Mucosa of stomach (tissue), 1 donor: Measurements from ENCODE around the gene THAP5.

Source experiments
- H3K27me3 ChIP-seq: one replicate; pipeline ENCODE4 v1.7.0; 2013; ENCODE audit warnings: mild to moderate bottlenecking, low read length; ENCODE audit not compliant: control insufficient read depth, insufficient read depth
- H3K36me3 ChIP-seq: one replicate; pipeline ENCODE4 v1.7.0; 2013; ENCODE audit warnings: low read length; ENCODE audit not compliant: control insufficient read depth, insufficient read depth
- H3K4me1 ChIP-seq: one replicate; pipeline ENCODE4 v1.7.0; 2013; ENCODE audit warnings: mild to moderate bottlenecking, low read length; ENCODE audit not compliant: control insufficient read depth, insufficient read depth
- H3K4me3 ChIP-seq: one replicate; pipeline ENCODE4 v1.7.0; 2013; ENCODE audit warnings: low read length
- H3K9ac ChIP-seq: one replicate; pipeline ENCODE4 v1.7.0; 2013; ENCODE audit warnings: mild to moderate bottlenecking, low read length, moderate library complexity
- H3K9me3 ChIP-seq: one replicate; pipeline ENCODE4 v1.7.0; 2013; ENCODE audit warnings: mild to moderate bottlenecking, low read length, moderate library complexity; ENCODE audit not compliant: control insufficient read depth
- donor health status: Pancreatic carcinoma.

Gene THAP5

DNA sequence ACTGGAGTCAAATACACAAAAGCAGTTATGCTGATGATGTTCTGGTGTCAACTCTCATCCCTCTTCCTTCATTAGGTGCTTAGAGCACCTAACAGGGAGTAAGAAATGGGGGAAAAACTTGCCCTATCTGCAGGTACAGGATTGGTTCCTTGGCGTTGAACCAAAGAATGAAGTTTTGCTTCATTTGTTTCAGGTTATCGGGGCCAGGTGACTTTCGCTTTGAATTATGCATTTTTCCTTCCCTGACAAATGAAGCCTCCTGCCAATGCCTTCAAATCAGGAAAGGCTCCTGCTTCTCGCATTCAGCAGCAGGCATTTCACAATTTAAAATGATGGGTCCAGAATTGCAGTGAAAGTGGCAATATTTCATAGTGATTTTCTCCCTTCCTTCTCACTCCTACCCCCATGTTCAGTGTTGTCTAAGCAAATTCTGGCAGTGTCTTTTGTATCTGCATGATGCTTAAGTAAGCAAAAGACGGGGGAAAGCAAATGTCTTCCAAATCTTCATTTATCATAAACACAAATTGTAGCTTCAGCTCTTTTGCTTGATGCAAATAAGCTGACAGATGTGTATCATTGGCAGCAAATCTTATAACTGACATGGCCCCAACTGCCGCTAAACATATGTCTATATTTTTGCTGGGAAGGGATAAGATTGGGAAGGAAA lies 29.5 kb upstream of the THAP5 start:
- Histone ChIP-seq H3K9ac (no peak overlapping the region), H3K36me3 (no peaks in the 10 kb centered on the region), H3K27me3 (no peaks in the 10 kb centered on the region), H3K4me1 (no peaks in the 10 kb centered on the region), H3K9me3 (no peaks in the 10 kb centered on the region), H3K4me3 (no peak overlapping the region)

DNA sequence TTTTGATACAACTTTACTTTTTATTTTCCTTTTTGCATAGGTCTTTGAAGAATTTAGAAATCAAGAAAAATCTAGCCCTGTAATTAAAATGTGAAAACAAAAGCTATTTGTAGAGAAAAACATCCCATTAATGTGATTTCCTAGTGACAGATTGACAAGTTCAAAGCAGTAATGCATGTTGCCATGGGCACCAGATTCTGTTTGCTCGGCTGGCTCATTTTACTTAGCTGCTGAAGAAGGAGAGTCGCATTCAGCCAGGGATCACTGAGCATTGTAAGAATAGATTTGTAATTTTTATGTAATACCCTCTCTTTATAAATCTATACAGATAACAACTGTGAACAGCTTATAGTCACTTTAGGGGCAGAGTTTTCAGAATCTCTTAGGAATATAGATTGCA lies 28.6 kb upstream of the THAP5 start:
- H3K9ac ChIP-seq = no peak overlapping the region
- no peaks in the 10 kb centered on the region for H3K27me3 ChIP-seq
- H3K4me1 ChIP-seq = no peaks in the 10 kb centered on the region
- H3K9me3 ChIP-seq = no peaks in the 10 kb centered on the region
- no peaks in the 10 kb centered on the region for H3K36me3 ChIP-seq
- H3K4me3 ChIP-seq = no peak overlapping the region

DNA sequence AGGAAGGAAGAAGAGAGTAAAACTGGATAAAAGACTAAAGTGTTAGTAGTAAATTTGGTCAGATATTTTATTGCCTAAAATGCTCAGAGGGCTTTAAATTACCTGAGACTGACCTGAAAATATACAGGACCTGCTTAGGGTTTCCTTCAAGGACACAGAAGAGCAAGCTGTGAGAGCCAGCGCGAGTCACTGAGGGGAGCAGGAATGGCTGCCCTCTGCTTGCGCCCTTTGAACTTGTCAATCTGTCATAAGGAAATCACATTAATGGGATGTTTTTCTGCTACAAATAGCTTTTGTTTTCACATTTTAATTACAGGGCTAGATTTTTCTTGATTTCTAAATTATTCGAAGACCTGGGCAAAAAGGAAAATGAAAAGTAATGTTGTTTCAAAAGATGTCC lies 27.1 kb upstream of the THAP5 start:
- Histone ChIP-seq H3K4me3 (no peak overlapping the region), H3K9ac (no peak overlapping the region), H3K4me1 (no peaks in the 10 kb centered on the region), H3K27me3 (no peaks in the 10 kb centered on the region), H3K36me3 (no peaks in the 10 kb centered on the region), H3K9me3 (no peaks in the 10 kb centered on the region)

DNA sequence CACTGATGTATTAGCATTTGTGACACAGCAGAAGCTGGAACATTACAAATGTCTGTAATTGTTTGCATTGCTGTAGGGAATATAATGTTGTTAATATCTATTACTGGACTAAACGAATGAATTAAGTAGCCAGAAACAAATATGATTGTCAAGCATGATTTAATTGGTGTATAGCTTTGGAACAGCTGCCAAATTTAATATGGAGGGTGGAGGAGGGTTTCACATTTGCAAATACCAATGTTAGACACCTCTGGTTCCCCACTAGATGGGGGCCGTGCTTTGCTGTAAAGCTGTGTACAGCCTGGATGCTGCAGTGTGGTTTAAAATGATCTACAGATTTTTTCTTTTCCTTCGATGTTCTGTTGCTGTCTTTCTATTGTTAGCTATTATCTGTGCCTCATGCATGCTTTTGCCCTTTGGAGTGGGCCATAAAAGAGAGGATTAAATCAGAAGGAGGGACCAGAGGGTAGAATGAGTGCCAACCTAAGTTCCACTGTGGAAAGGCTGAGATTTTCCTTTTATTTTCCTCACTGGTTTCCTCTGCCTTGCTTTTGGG lies 23.2 kb upstream of the THAP5 start:
- no peak overlapping the region for H3K9ac ChIP-seq
- no peaks in the 10 kb centered on the region for H3K27me3 ChIP-seq
- H3K4me1 ChIP-seq = no peaks in the 10 kb centered on the region
- H3K36me3 ChIP-seq = no peaks in the 10 kb centered on the region
- H3K9me3 ChIP-seq = no peaks in the 10 kb centered on the region
- no peak overlapping the region for H3K4me3 ChIP-seq

DNA sequence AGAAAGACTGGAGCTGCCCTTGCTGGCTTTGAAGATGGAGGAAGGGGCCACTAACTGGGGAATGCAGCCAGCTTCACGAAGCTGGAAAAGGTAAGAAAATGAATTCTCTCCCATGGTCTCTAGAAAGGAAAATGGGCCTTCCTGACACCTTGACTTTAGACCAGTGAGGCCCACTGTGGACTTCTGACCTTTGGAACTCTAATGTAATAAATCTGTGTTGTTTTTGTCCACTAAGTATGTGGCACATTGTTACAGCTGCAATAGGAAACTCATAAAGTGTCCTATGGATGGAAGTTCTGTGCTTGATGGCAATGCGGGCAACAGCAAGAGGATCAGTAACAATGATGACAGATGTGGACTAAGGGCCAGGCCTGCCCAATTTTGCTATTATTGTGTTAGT lies 21.1 kb upstream of the THAP5 start:
- no peaks in the 10 kb centered on the region for H3K36me3 ChIP-seq
- no peak overlapping the region for H3K9ac ChIP-seq
- no peaks in the 10 kb centered on the region for H3K4me1 ChIP-seq
- H3K4me3 ChIP-seq = no peak overlapping the region
- no peaks in the 10 kb centered on the region for H3K9me3 ChIP-seq
- no peaks in the 10 kb centered on the region for H3K27me3 ChIP-seq

DNA sequence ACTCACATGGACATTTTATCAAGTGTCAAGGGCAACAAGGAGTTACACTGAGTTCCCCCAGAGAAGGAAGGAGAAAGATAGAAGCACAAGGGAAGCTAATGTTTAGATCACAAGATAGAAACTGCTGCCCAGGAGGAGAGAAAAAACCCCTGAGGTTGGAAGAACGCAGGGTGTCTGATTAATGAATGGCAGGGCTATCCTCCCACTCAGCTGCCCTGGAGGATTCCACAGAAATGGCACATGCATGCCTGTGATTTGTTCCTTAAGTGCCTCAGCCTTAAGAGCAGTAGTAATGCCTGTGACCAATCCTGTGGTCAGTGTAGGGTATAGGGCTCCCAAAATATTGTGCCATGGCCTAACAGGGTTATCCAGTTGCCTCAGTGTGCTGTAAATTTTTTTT lies 20.4 kb upstream of the THAP5 start:
- no peaks in the 10 kb centered on the region for H3K36me3 ChIP-seq
- H3K9ac ChIP-seq = no peak overlapping the region
- no peaks in the 10 kb centered on the region for H3K27me3 ChIP-seq
- no peaks in the 10 kb centered on the region for H3K4me1 ChIP-seq
- no peaks in the 10 kb centered on the region for H3K9me3 ChIP-seq
- H3K4me3 ChIP-seq = no peak overlapping the region

DNA sequence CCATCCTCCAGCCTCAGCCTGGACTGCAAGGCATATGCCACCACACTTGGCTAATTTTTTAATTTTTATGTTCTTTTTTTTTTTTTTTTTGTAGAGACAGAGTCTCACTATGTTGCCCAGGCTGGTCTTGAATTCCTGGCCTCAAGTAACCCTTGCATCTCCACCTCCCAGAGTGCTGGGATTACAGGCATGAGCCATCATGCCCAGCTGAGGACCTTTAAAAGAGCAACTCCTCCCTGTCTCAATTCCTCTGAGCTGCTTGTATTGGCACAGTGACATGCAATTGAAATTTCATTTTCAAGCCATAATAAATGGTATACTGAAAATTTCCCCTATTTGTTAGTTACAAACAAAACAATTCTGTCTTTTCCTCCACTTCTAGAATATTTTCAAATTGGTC lies 19.7 kb upstream of the THAP5 start:
- no peak overlapping the region for H3K9ac ChIP-seq
- no peak overlapping the region for H3K4me3 ChIP-seq
- no peaks in the 10 kb centered on the region for H3K9me3 ChIP-seq
- no peaks in the 10 kb centered on the region for H3K36me3 ChIP-seq
- no peaks in the 10 kb centered on the region for H3K27me3 ChIP-seq
- H3K4me1 ChIP-seq = no peaks in the 10 kb centered on the region

DNA sequence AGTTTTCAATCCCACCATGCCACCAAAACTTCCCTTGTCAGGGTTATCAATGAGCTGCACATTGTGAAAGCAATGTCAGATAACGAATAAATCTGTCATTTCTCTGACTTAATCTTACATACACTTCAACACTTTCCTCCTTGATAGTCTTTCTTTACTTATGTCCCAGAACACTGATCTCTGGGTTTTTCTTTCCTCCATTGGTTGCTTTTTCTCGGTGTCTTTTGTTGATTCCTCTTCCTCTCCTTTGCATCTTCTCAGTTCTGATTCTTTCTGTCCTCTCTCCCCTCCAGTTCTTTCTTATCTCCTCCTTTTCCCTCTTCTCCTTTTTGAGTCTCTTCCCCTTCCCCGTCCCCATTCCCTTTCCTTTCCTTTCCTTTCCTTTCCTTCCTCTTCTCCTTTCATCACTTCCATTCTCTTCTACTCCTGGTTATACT lies 16.8 kb upstream of the THAP5 start:
- H3K36me3 ChIP-seq = no peaks in the 10 kb centered on the region
- H3K4me3 ChIP-seq = no peak overlapping the region
- no peaks in the 10 kb centered on the region for H3K27me3 ChIP-seq
- no peak overlapping the region for H3K9ac ChIP-seq
- H3K4me1 ChIP-seq = no peaks in the 10 kb centered on the region
- H3K9me3 ChIP-seq = no peaks in the 10 kb centered on the region

DNA sequence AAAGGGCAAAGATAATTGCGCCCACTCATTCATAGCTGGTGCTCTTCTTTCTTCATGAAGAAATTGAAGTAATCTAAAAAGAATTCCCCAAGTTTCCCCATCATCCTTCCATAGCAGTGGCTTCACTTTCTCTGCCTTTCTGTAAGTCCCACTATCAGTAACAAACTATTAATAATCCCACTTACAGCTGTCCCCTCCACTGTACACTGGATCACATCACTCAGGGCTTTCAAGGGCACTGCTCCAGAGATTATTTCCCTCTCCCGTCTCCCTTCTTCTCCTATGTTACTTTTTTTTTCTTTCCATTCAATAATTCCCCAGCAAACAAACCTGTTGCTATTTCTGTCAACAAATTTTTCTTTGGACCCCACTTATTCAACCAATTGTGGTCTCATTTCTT lies 16.3 kb upstream of the THAP5 start:
- Histone ChIP-seq H3K9ac (no peak overlapping the region), H3K36me3 (no peaks in the 10 kb centered on the region), H3K27me3 (no peaks in the 10 kb centered on the region), H3K4me3 (no peak overlapping the region), H3K4me1 (no peaks in the 10 kb centered on the region), H3K9me3 (no peaks in the 10 kb centered on the region)

DNA sequence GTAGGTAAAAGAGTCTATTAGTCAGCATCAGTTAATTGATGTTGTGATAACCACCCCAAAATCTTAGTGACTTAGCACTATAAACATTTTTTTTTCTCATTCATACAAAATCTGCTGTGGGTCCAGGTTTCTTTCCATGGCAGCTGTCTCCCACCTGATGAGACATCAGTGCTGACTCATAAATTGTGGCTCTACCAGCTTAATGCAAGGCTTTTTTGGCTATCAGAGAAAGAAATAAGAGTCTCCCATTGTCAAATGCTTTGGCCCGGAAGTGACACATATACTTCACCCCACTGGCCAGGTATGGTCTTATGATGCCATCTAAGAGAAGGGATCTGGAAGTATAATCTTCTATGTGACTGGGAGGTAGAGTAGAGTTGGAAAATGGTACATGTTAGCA lies 14.7 kb upstream of the THAP5 start:
- H3K4me1 ChIP-seq = no peaks in the 10 kb centered on the region
- no peaks in the 10 kb centered on the region for H3K9me3 ChIP-seq
- H3K9ac ChIP-seq = no peak overlapping the region
- no peaks in the 10 kb centered on the region for H3K27me3 ChIP-seq
- no peak overlapping the region for H3K4me3 ChIP-seq
- peaks cover 3% of the 10 kb centered on the region for H3K36me3 ChIP-seq

DNA sequence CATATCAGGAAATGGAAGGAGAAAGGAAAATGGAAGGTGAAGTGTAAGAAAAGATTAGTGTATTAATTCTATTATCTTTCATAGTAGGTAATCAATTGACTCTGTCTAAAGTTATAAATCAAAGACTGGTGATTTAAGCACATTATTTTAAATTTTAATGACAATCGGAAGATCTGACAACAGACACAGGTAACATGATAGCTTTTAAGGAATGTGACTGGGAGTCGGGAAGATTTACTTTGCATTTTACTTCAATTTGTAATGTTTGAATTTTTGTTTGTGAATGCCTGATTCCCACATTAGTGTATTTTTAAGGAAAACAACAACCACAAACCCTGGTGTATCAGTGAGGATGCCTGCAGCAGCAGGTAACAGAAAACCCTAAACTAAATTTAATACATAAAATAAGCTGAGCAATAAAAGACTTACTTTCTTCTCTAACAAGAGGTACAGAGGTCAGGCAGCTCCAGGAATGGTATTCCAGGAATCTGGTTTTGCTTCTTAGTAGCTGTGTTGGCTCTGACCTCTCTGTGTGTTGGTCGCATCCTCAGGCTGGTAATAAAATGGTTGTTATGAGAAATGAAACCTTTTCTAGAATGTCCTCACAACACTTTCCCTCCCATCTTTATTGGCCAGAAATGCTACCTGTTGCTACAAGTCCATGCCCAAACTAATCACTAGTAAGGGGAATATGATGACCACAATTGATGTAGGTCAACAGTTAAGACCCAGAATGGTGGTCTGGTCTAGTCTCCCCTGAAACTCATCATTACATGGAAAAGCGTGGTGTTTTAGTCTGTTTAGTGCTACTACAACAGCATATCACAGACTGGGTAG lies 12.4 kb upstream of the THAP5 start:
- H3K9me3 ChIP-seq = no peaks in the 10 kb centered on the region
- no peak overlapping the region for H3K4me3 ChIP-seq
- H3K36me3 ChIP-seq = peaks cover 3% of the 10 kb centered on the region
- no peaks in the 10 kb centered on the region for H3K4me1 ChIP-seq
- H3K9ac ChIP-seq = no peak overlapping the region
- no peaks in the 10 kb centered on the region for H3K27me3 ChIP-seq

DNA sequence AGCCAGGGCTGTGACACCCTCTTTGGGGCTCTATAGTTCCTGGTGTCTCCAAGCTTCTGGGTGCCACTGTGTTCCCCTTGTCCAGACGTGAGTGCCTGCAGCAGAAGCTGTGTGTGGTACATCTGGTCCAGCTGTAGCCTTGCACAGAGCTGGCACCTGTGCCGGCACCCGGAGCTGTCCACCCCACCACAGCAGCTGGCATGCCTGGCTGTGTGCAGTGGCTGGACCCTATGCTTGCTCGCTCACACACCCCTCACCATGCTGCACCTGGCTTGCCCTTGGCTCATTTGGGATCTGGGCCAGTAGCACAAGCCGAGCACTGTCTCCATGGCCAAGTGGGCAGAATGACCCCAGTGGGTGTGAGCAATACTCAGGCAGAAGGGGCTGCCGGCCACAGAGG lies 10.8 kb upstream of the THAP5 start:
- Histone ChIP-seq H3K4me1 (no peaks in the 10 kb centered on the region), H3K36me3 (peaks cover 3% of the 10 kb centered on the region), H3K9me3 (no peaks in the 10 kb centered on the region), H3K4me3 (no peak overlapping the region), H3K27me3 (no peaks in the 10 kb centered on the region), H3K9ac (no peak overlapping the region)
